Transverse colon (tissue), 4 donors: ENCODE results near the gene TPM1. TPM values are rescaled to one million over a fixed set of nuclear protein-coding genes. Genes with fewer than 3 reads are reported as not detected.

Source experiments
- DNase-seq: peaks from one replicate; pipeline ENCODE4 v3.0.0-alpha.2; 2019
- H3K27ac ChIP-seq, 4 donors: fragments of 200-600 bp; sonication (generic); 2 replicates each; pipeline ENCODE4 v1.5.1; 2016 to 2018; ENCODE audit warnings: inconsistent platforms in 4 of 4
- H3K27me3 ChIP-seq: fragments of 200-600 bp; sonication (generic); 2 replicates; pipeline ENCODE4 v1.5.1; 2017; ENCODE audit warnings: inconsistent platforms
- H3K36me3 ChIP-seq, 4 donors: fragments of 200-600 bp; sonication (generic); 2 replicates each; pipeline ENCODE4 v1.5.1; 2017 to 2019; ENCODE audit warnings: inconsistent platforms in 4 of 4
- H3K4me1 ChIP-seq, 4 donors: fragments of 200-600 bp; sonication (generic); 2 replicates each; pipeline ENCODE4 v1.5.1; 2017 to 2020; ENCODE audit warnings: inconsistent platforms in 4 of 4
- H3K4me3 ChIP-seq, 4 donors: fragments of 200-600 bp; sonication (generic); 1 replicate in 1 of 4; 2 replicates in 3 of 4; pipeline versions ENCODE4 v1.5.1 to v1.6.1; 2017 to 2019; ENCODE audit warnings: inconsistent platforms in 4 of 4
- H3K9me3 ChIP-seq, 2 donors: fragments of 200-600 bp; sonication (generic); 2 replicates each; pipeline ENCODE4 v1.5.1; 2017 to 2019; ENCODE audit warnings: inconsistent platforms in 2 of 2
- CTCF ChIP-seq, 5 experiments: fragments of 200-600 bp in 3 of 5; fragments of 450-650 bp in 2 of 5; sonication (generic) in 3 of 5; IDR thresholded peaks; 1 replicate in 2 of 5; 2 replicates in 3 of 5; pipeline ENCODE4 v1.5.1; 2016 to 2017; ENCODE audit warnings: antibody characterized with exemption in 5 of 5, inconsistent platforms in 3 of 5, mild to moderate bottlenecking in 2 of 5, moderate library complexity in 1 of 5
- EP300 ChIP-seq: sonication (generic); formaldehyde crosslinking; IDR thresholded peaks from one replicate; pipeline ENCODE4 v1.6.1; 2017; ENCODE audit warnings: antibody characterized with exemption, low read depth
- POLR2A ChIP-seq: fragments of 450-650 bp; IDR thresholded peaks from one replicate; pipeline ENCODE4 v1.6.1; 2016; ENCODE audit warnings: antibody characterized with exemption, mild to moderate bottlenecking, moderate library complexity
- POLR2AphosphoS5 ChIP-seq, 3 donors: sonication (generic); formaldehyde crosslinking; IDR thresholded peaks; one replicate each; pipeline ENCODE4 v1.6.1; 2016; ENCODE audit warnings: antibody characterized with exemption in 3 of 3
- WGBS, 2 donors: methylation state at CpG; one replicate each; pipeline ENCODE4 v1.1.5; 2018; ENCODE audit warnings: low coverage in 1 of 2; 5-methylcytosine and 5-hydroxymethylcytosine counted together
- in situ Hi-C, 4 donors: fragments of 200-750 bp; cut with MboI; loops; one replicate each; pipeline versions ENCODE4 v1.15.0 to v1.15.1; 2017; ENCODE audit warnings: low sequenced_read_pairs in 3 of 4, low pct_ligation_motif_present in 1 of 4, low pct_unique_long_range_greater_than_20kb in 1 of 4
- intact Hi-C: fragments of 100-400 bp; cut with DNase I; formaldehyde crosslinking; loops from one replicate; pipeline ENCODE4 v1.15.1; 2023; ENCODE audit warnings: low total_unique reads
- total RNA-seq, 4 donors: library from RNA; depleted of rRNA; stranded (reverse); fragments of >200 nt; gene quantifications; one replicate each; pipeline ENCODE4 v1.1.0, GENCODE V29; 2016

TPM1 gene
- total RNA-seq, 4 donors from 2014 or later = 775 to 2,480 (median 1,140) TPM

GRCh38 chr15:62994975-62995681, 47.4 kb upstream of the TPM1 start:
- 59 to 80% methylated on average over 1 to 3 of the region's 3 CpGs for WGBS, 2 donors
- intact Hi-C loops = no loop called here
- H3K27ac ChIP-seq = no peak overlapping the region

GRCh38 chr15:62997441-62997840, 45.1 kb upstream of the TPM1 start:
- no peak for DNase-seq
- in situ Hi-C loops (no loop called here), intact Hi-C loops (no loop called here)
- Histone ChIP-seq H3K4me3 (no peak overlapping the region), H3K27me3 (no peaks in the 10 kb centered on the region), H3K36me3 (no peaks in the 10 kb centered on the region), H3K9me3 (no peaks in the 10 kb centered on the region), H3K27ac (peak overlapping the region in 1 of 4 donors; percentile 51), H3K4me1 (peaks cover 0 to 21% (median 5%) of the 10 kb centered on the region in 4 donors)
- TF ChIP-seq POLR2A = no peak
- TF ChIP-seq POLR2AphosphoS5 (IDR thresholded peaks at IDR 0.05) = no peak
- TF ChIP-seq CTCF (IDR thresholded peaks at IDR 0.05) = no peak
- no peak for TF ChIP-seq EP300
- WGBS, 2 donors = 90% methylated on average over 3 of the region's 3 CpGs; no CpG with 5 or more reads in 1 of the 2 donors

More at GRCh38 chr15:62994975-62995681, 47.4 kb upstream of the TPM1 start:
- H3K36me3 ChIP-seq = no peaks in the 10 kb centered on the region
- H3K4me3 ChIP-seq = no peak overlapping the region
- in situ Hi-C loops = no loop called here
- no peaks in the 10 kb centered on the region for H3K9me3 ChIP-seq
- H3K4me1 ChIP-seq = peaks cover 0 to 21% (median 5%) of the 10 kb centered on the region in 4 donors
- no peaks in the 10 kb centered on the region for H3K27me3 ChIP-seq
- TF ChIP-seq POLR2AphosphoS5 (IDR thresholded peaks at IDR 0.05) (no peak), CTCF (IDR thresholded peaks at IDR 0.05) (no peak), EP300 (no peak), POLR2A (no peak)
- DNase-seq = no peak

- Histone ChIP-seq H3K27me3 (no peaks in the 10 kb centered on the region), H3K27ac (peak overlapping the region in 3 of 4 donors; percentile 21 to 51 (median 39)), H3K4me3 (no peak overlapping the region), H3K9me3 (no peaks in the 10 kb centered on the region), H3K36me3 (no peaks in the 10 kb centered on the region), H3K4me1 (peaks cover 0 to 21% (median 5%) of the 10 kb centered on the region in 4 donors)
- in situ Hi-C loops (no loop called here), intact Hi-C loops (no loop called here)
- TF ChIP-seq CTCF (IDR thresholded peaks at IDR 0.05) = no peak
- TF ChIP-seq POLR2A = no peak
- no peak for TF ChIP-seq POLR2AphosphoS5 (IDR thresholded peaks at IDR 0.05)
- TF ChIP-seq EP300 = no peak
- 76 to 77% methylated on average over 6 of the region's 6 CpGs for WGBS, 2 donors
- no peak for DNase-seq
These were observed 44.2 kb upstream of the TPM1 start for GRCh38 chr15:62998262-62998890.

- H3K27ac ChIP-seq = peak overlapping the region in 2 of 4 donors; percentile 39 to 51
- in situ Hi-C loops = no loop called here
- WGBS, 2 donors = 92 to 100% methylated on average over 3 to 4 of the region's 4 CpGs
These were observed 43.4 kb upstream of the TPM1 start for GRCh38 chr15:62999178-62999577.

More at GRCh38 chr15:62999178-62999577, 43.4 kb upstream of the TPM1 start:
- Histone ChIP-seq H3K27me3 (no peaks in the 10 kb centered on the region), H3K4me1 (peaks cover 0 to 15% (median 3%) of the 10 kb centered on the region in 4 donors), H3K9me3 (no peaks in the 10 kb centered on the region), H3K4me3 (no peak overlapping the region), H3K36me3 (no peaks in the 10 kb centered on the region)
- DNase-seq = no peak
- no peak for TF ChIP-seq POLR2A
- TF ChIP-seq POLR2AphosphoS5 (IDR thresholded peaks at IDR 0.05) = no peak
- no peak for TF ChIP-seq EP300
- TF ChIP-seq CTCF (IDR thresholded peaks at IDR 0.05) = no peak
- intact Hi-C loops = no loop called here
